ENCODE measurements around the gene PALM. TPM values are rescaled to one million over a fixed set of nuclear protein-coding genes. Genes with fewer than 3 reads are reported as not detected.

The PALM gene
- total and polyA plus RNA-seq, 4 donors = 0.92 to 5.1 (median 4.3) TPM

GRCh38 chr19:780935-781334 lies 72.2 kb downstream of the PALM start:
- DNase-seq (ENCODE audit: low spot score) = no peak
- WGBS = 74% methylated on average over 15 of the region's 15 CpGs
- TF ChIP-seq ATF3 (IDR thresholded peaks at IDR 0.05) (no peak), YY1 (IDR thresholded peaks at IDR 0.05) (no peak), FOXA2 (IDR thresholded peaks at IDR 0.05) (no peak)

GRCh38 chr19:781800-782184 lies 73.1 kb downstream of the PALM start:
- H3K27me3 ChIP-seq (ENCODE audit: control insufficient read depth in 4 of 4, insufficient read depth in 4 of 4, low read length in 3 of 4) = peaks cover 0 to 3% (median 0%) of the 10 kb centered on the region in 4 donors
- TF ChIP-seq NR2F2 (IDR thresholded peaks at IDR 0.05) = no peak
- TF ChIP-seq GABPA (IDR thresholded peaks at IDR 0.05 in 1 of 2, conservative IDR thresholded peaks at IDR 0.05 in 1 of 2) = no peak
- no peak for TF ChIP-seq SP1 (IDR thresholded peaks at IDR 0.05)
- TF ChIP-seq RXRA (IDR thresholded peaks at IDR 0.05) = no peak
- no peak for TF ChIP-seq HNF4G (IDR thresholded peaks at IDR 0.05)
- no peak for TF ChIP-seq FOXA1 (IDR thresholded peaks at IDR 0.05)
- no peak for TF ChIP-seq HNF4A (conservative IDR thresholded peaks at IDR 0.05)
- TF ChIP-seq YY1 (IDR thresholded peaks at IDR 0.05) = no peak
- TF ChIP-seq ZBTB33 (IDR thresholded peaks at IDR 0.05) = no peak
- TF ChIP-seq ATF3 (IDR thresholded peaks at IDR 0.05) = no peak
- no peak for TF ChIP-seq CTCF (IDR thresholded peaks at IDR 0.05; ENCODE audit: low read depth, low read length, missing input control)
- TF ChIP-seq EGR1 (IDR thresholded peaks at IDR 0.05; ENCODE audit: low read depth in 2 of 2) = no peak
- no peak for TF ChIP-seq MAX (IDR thresholded peaks at IDR 0.05)
- TF ChIP-seq REST (IDR thresholded peaks at IDR 0.05) = no peak
- TF ChIP-seq JUND (IDR thresholded peaks at IDR 0.05) = no peak
- TF ChIP-seq FOXA2 (IDR thresholded peaks at IDR 0.05) = no peak
- TF ChIP-seq RAD21 (IDR thresholded peaks at IDR 0.05) = no peak
- TF ChIP-seq TAF1 (conservative IDR thresholded peaks at IDR 0.05) = no peak
- DNase-seq (ENCODE audit: low spot score) = no peak
- H3K4me3 ChIP-seq (ENCODE audit: low read depth in 1 of 3, low read length in 3 of 3) = no peak overlapping the region
- H3K4me1 ChIP-seq (ENCODE audit: control insufficient read depth in 4 of 4, insufficient read depth in 4 of 4, low read length in 3 of 4) = peaks cover 0 to 4% (median 0%) of the 10 kb centered on the region in 4 donors
- 86% methylated on average over 19 of the region's 19 CpGs for WGBS
- H3K36me3 ChIP-seq (ENCODE audit: control insufficient read depth in 4 of 4, insufficient read depth in 3 of 4, low read depth in 1 of 4, low read length in 3 of 4) = no peaks in the 10 kb centered on the region
- H3K27ac ChIP-seq (ENCODE audit: low read depth in 1 of 2, low read length in 2 of 2) = no peak overlapping the region
- no peak overlapping the region for H3K9ac ChIP-seq (ENCODE audit: low read depth in 1 of 2, low read length in 2 of 2)
- no peaks in the 10 kb centered on the region for H3K9me3 ChIP-seq (ENCODE audit: control insufficient read depth in 4 of 4, low read length in 3 of 4)

More at GRCh38 chr19:780935-781334, 72.2 kb downstream of the PALM start:
- no peaks in the 10 kb centered on the region for H3K36me3 ChIP-seq (ENCODE audit: control insufficient read depth in 4 of 4, insufficient read depth in 3 of 4, low read depth in 1 of 4, low read length in 3 of 4)
- H3K27ac ChIP-seq (ENCODE audit: low read depth in 1 of 2, low read length in 2 of 2) = no peak overlapping the region
- H3K9me3 ChIP-seq (ENCODE audit: control insufficient read depth in 4 of 4, low read length in 3 of 4) = no peaks in the 10 kb centered on the region
- H3K4me1 ChIP-seq (ENCODE audit: control insufficient read depth in 4 of 4, insufficient read depth in 4 of 4, low read length in 3 of 4) = peaks cover 0 to 4% (median 0%) of the 10 kb centered on the region in 4 donors
- no peak overlapping the region for H3K9ac ChIP-seq (ENCODE audit: low read depth in 1 of 2, low read length in 2 of 2)
- no peak overlapping the region for H3K4me3 ChIP-seq (ENCODE audit: low read depth in 1 of 3, low read length in 3 of 3)
- peaks cover 0 to 3% (median 0%) of the 10 kb centered on the region in 4 donors for H3K27me3 ChIP-seq (ENCODE audit: control insufficient read depth in 4 of 4, insufficient read depth in 4 of 4, low read length in 3 of 4)
